ENCODE measurements around the gene MTERF4.

DNA sequence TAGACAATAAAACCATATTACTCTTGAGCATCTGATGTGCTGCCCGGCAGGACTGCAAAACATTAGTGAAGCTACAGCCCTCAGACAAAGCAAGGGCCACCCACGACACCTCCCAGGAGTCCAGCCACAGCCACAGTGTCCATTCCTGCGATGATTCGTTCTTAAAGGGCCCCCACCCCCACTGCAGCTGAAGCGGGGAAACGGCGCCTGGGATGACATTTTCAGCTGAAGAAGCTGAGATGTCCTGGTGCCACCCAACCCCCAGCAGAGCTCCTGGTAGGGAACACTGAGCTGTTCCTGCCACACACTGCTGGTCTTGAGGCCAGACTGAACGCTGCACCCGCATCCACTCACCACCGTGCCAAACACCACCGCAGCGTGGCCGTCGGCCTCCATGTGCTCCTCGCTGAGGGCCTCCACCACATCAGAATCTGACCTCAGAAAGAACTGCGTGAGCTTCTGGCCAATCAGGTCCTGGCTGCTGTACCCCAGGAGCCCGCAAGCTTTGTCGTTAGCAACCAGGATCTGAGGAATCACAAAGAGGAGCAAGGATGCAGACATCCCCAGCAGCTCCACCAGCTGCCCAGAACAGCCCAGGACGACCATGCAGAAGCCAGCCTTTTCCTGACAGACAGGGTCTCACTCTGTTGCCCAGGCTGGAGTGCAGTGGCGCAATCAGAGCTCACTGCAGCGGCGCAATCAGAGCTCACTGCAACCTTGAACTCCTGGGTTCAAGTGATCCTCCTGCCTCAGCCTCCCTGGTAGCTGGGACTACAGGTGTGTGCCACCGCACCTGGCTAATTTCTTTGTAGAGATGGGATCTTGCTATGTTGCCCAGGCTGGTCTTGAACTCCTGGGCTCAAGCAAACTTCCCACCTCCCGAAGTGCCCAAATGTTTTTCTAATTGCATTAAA, 37.7 kb upstream of the MTERF4 start:
- TF ChIP-seq CSDC2 (CRISPR knock-in tag; IDR thresholded peaks at IDR 0.05) (no peak), ZFP3 (CRISPR knock-in tag; IDR thresholded peaks at IDR 0.05) (no peak), ZC3H10 (CRISPR knock-in tag; IDR thresholded peaks at IDR 0.05) (no peak), RARB (CRISPR knock-in tag; IDR thresholded peaks at IDR 0.05) (no peak), ARNTL (CRISPR knock-in tag; IDR thresholded peaks at IDR 0.05; ENCODE audit: borderline replicate concordance, low read depth) (no peak), BACH2 (CRISPR knock-in tag; IDR thresholded peaks at IDR 0.05; ENCODE audit: borderline replicate concordance) (no peak), TOX (CRISPR knock-in tag; IDR thresholded peaks at IDR 0.05; ENCODE audit: borderline replicate concordance) (no peak)
- TF ChIP-seq, protein P1, sequence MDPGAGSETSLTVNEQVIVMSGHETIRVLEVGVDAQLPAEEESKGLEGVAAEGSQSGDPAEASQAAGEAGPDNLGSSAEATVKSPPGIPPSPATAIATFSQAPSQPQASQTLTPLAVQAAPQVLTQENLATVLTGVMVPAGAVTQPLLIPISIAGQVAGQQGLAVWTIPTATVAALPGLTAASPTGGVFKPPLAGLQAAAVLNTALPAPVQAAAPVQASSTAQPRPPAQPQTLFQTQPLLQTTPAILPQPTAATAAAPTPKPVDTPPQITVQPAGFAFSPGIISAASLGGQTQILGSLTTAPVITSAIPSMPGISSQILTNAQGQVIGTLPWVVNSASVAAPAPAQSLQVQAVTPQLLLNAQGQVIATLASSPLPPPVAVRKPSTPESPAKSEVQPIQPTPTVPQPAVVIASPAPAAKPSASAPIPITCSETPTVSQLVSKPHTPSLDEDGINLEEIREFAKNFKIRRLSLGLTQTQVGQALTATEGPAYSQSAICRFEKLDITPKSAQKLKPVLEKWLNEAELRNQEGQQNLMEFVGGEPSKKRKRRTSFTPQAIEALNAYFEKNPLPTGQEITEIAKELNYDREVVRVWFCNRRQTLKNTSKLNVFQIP (CRISPR knock-in tag; IDR thresholded peaks at IDR 0.05; ENCODE audit: borderline replicate concordance, low read depth): no peak
- TF ChIP-seq, protein P2, sequence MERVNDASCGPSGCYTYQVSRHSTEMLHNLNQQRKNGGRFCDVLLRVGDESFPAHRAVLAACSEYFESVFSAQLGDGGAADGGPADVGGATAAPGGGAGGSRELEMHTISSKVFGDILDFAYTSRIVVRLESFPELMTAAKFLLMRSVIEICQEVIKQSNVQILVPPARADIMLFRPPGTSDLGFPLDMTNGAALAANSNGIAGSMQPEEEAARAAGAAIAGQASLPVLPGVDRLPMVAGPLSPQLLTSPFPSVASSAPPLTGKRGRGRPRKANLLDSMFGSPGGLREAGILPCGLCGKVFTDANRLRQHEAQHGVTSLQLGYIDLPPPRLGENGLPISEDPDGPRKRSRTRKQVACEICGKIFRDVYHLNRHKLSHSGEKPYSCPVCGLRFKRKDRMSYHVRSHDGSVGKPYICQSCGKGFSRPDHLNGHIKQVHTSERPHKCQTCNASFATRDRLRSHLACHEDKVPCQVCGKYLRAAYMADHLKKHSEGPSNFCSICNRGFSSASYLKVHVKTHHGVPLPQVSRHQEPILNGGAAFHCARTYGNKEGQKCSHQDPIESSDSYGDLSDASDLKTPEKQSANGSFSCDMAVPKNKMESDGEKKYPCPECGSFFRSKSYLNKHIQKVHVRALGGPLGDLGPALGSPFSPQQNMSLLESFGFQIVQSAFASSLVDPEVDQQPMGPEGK (CRISPR knock-in tag; IDR thresholded peaks at IDR 0.05; ENCODE audit: borderline replicate concordance): no peak
- TF ChIP-seq, protein P3, sequence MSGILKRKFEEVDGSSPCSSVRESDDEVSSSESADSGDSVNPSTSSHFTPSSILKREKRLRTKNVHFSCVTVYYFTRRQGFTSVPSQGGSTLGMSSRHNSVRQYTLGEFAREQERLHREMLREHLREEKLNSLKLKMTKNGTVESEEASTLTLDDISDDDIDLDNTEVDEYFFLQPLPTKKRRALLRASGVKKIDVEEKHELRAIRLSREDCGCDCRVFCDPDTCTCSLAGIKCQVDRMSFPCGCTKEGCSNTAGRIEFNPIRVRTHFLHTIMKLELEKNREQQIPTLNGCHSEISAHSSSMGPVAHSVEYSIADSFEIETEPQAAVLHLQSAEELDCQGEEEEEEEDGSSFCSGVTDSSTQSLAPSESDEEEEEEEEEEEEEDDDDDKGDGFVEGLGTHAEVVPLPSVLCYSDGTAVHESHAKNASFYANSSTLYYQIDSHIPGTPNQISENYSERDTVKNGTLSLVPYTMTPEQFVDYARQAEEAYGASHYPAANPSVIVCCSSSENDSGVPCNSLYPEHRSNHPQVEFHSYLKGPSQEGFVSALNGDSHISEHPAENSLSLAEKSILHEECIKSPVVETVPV (CRISPR knock-in tag; IDR thresholded peaks at IDR 0.05): no peak
